SU-DHL-6 (cell line): ENCODE data around the gene SLC35F5.
"Not testable (repeated sequence)": the region's sequence is repeated elsewhere in the genome, so short reads cannot be mapped to it uniquely, and the experiment has no call there.

Experiments used
- H2AFZ ChIP-seq: fragments of 200-600 bp; sonication (generic); 2 replicates; pipeline ENCODE4 v1.6.1; 2014; ENCODE audit warnings: low read depth, mild to moderate bottlenecking, moderate library complexity, mixed read lengths, antibody characterized with exemption, low read length; ENCODE audit not compliant: severe bottlenecking
- H3F3A ChIP-seq: fragments of 200-600 bp; shearing (Covaris generic); 2 replicates; pipeline ENCODE4 v1.6.0; 2016; ENCODE audit warnings: antibody characterized with exemption, mild to moderate bottlenecking; ENCODE audit not compliant: insufficient read depth
- H3K27ac ChIP-seq: fragments of 200-600 bp; sonication (generic); 2 replicates; pipeline ENCODE4 v1.5.1; 2016; ENCODE audit warnings: low read depth, mild to moderate bottlenecking, low read length, moderate library complexity, mixed read lengths
- H3K27me3 ChIP-seq: fragments of 200-600 bp; sonication (generic), shearing (Covaris generic); 2 replicates; pipeline ENCODE4 v1.6.0; 2014; ENCODE audit warnings: mild to moderate bottlenecking, low read length
- H3K36me3 ChIP-seq: fragments of 200-600 bp; sonication (generic); 2 replicates; pipeline ENCODE4 v1.6.1; 2014; ENCODE audit warnings: mild to moderate bottlenecking, low read length, mixed read lengths
- H3K4me2 ChIP-seq: fragments of 300-600, 200-600 bp; shearing (Covaris generic), sonication (generic); 2 replicates; pipeline ENCODE4 v1.6.0; 2014; ENCODE audit warnings: low read length, low read depth, mild to moderate bottlenecking; ENCODE audit not compliant: poor library complexity, severe bottlenecking
- H3K4me3 ChIP-seq: fragments of 200-600 bp; sonication (generic); 2 replicates; pipeline ENCODE4 v1.5.1; 2014; ENCODE audit warnings: antibody characterized with exemption, low read length, mild to moderate bottlenecking, mixed read lengths; ENCODE audit not compliant: insufficient read depth, poor library complexity, severe bottlenecking
- H3K79me2 ChIP-seq: fragments of 200-600 bp; sonication (generic); 2 replicates; pipeline ENCODE4 v1.6.1; 2014; ENCODE audit warnings: mild to moderate bottlenecking, low read length, moderate library complexity; ENCODE audit not compliant: insufficient read depth
- H3K9ac ChIP-seq: fragments of 200-600 bp; sonication (generic); 2 replicates; pipeline ENCODE4 v1.7.0; 2014; ENCODE audit warnings: mild to moderate bottlenecking, low read length
- H3K9me2 ChIP-seq: fragments of 200-600 bp; sonication (generic); replicated peaks from 2 replicates; pipeline ENCODE4 v1.6.1; 2014; ENCODE audit warnings: low read length; ENCODE audit not compliant: insufficient read depth
- H3K9me3 ChIP-seq: fragments of 200-600 bp; sonication (generic); 2 replicates; pipeline ENCODE4 v1.6.1; 2014; ENCODE audit warnings: low read length, mixed read lengths; ENCODE audit not compliant: insufficient read depth
- H4K20me1 ChIP-seq: fragments of 200-600 bp; sonication (generic); 2 replicates; pipeline ENCODE4 v1.6.1; 2014; ENCODE audit warnings: low read depth, mild to moderate bottlenecking, antibody characterized with exemption, low read length, moderate library complexity, mixed read lengths
- EZH2phosphoT487 ChIP-seq: fragments of 200-600 bp; sonication (generic), shearing (Covaris generic); conservative IDR thresholded peaks from 2 replicates; pipeline ENCODE4 v1.6.1; 2018; ENCODE audit warnings: mild to moderate bottlenecking, antibody characterized with exemption, low read length, moderate library complexity, mixed read lengths
- TF ChIP-seq, protein P1 (sequence below): fragments of 200-600 bp; sonication (generic); IDR thresholded peaks from one replicate; pipeline ENCODE4 v1.5.1; 2017; ENCODE audit warnings: antibody characterized with exemption, mild to moderate bottlenecking, low read length, moderate library complexity; ENCODE audit not compliant: insufficient read depth, poor library complexity, severe bottlenecking

SLC35F5 gene

DNA sequence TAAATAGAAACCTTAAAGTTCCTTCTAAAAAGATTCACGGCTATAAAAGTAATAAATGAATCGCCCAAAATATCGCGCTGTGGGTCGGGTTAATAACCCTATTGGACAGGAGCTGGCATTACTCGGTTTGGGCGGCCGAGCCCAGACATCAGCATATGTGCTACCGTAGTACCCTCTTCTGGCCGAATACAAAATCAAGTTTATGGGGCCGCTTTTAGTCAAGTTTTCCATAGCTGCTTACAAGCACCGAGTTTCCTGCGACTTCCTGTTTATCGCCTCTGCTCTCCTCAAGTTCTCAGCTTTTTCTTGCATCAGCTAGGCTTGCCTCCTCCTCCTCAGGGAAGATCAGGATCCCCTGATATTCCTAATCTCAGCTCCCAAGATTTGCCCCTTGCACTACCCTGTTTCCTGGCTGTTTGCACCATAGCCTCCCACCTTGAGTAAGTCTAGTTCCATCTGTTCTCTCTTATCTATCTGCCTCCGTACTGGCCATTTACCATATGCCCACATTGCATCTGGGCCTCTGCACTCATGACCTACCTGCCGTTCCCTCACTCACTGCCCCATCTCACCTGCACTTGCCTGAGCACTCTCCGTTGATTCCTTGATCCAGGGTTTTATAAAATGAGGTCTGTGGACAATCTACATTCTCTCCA lies 56.1 kb downstream of the SLC35F5 start:
- Histone ChIP-seq H3F3A (peaks cover 57% of the 10 kb centered on the region), H3K27ac (peak overlapping the region; percentile 97), H3K9ac (peak overlapping the region; percentile 25; the same call in 1 of the 2 replicates), H3K79me2 (no peaks in the 10 kb centered on the region), H3K36me3 (no peaks in the 10 kb centered on the region), H3K27me3 (no peaks in the 10 kb centered on the region), H4K20me1 (no peaks in the 10 kb centered on the region), H3K4me3 (peak overlapping the region; percentile 25), H3K9me2 (no peaks in the 10 kb centered on the region), H3K9me3 (no peaks in the 10 kb centered on the region), H2AFZ (peak overlapping the region; percentile 54), H3K4me2 (peak overlapping the region; percentile 70)
- TF ChIP-seq, protein P1, sequence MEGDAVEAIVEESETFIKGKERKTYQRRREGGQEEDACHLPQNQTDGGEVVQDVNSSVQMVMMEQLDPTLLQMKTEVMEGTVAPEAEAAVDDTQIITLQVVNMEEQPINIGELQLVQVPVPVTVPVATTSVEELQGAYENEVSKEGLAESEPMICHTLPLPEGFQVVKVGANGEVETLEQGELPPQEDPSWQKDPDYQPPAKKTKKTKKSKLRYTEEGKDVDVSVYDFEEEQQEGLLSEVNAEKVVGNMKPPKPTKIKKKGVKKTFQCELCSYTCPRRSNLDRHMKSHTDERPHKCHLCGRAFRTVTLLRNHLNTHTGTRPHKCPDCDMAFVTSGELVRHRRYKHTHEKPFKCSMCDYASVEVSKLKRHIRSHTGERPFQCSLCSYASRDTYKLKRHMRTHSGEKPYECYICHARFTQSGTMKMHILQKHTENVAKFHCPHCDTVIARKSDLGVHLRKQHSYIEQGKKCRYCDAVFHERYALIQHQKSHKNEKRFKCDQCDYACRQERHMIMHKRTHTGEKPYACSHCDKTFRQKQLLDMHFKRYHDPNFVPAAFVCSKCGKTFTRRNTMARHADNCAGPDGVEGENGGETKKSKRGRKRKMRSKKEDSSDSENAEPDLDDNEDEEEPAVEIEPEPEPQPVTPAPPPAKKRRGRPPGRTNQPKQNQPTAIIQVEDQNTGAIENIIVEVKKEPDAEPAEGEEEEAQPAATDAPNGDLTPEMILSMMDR: peak; percentile 34
- TF ChIP-seq EZH2phosphoT487: no peak

DNA sequence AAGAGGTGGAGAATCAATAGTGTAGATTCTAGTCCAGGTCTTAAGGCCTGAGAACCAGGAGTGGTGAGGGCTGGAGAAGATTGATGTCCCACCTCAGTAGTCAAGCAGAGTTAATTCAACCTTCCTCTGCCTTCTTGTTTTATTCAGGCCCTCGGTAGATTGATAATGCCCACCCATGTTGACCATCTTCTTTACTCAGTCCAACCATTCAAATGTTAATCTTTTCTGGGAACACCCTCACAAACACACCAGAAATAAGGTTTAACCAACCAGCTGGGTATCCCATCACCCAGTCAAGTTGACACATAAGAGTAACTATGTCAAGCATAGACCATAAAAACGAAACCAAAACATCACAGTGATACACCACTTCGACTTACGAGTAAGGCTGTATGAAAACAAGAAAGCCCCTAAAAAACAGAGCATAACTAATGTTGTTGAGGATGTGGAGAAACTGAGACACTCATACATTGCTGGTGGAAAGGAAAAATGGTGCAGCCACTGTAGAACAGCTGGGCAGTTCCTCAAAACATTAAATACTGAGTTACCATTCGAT lies 57.5 kb downstream of the SLC35F5 start:
- Histone ChIP-seq H3K4me3 (peak overlapping the region; percentile 32), H3K9me3 (no peaks in the 10 kb centered on the region), H3K27me3 (no peaks in the 10 kb centered on the region), H3F3A (peaks cover 70% of the 10 kb centered on the region), H4K20me1 (no peaks in the 10 kb centered on the region), H3K27ac (peak overlapping the region; percentile 97), H3K36me3 (no peaks in the 10 kb centered on the region), H3K79me2 (no peaks in the 10 kb centered on the region), H3K9me2 (no peaks in the 10 kb centered on the region), H3K9ac (peak overlapping the region; percentile 32), H2AFZ (peak overlapping the region; percentile 67), H3K4me2 (peak overlapping the region; percentile 70)
- TF ChIP-seq EZH2phosphoT487: no peak
- TF ChIP-seq, protein P1: no peak

DNA sequence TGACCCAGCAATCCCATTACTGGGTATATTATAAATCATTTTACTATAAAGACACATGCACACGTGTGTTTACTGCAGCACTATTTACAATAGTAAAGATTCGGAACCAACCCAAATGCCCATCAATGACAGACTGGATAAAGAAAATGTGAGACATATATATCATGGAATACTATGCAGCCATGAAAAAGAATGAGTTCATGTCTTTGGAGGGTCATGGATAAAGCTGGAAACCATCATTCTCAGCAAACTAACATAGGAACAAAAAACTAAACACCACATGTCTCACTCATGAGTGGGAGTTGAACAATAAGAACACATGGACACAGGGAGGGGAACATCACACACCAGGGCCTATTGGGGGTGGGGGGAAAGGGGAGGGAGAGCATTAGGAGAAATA lies 58.2 kb downstream of the SLC35F5 start:
- H3K4me3 ChIP-seq, H3K27me3 ChIP-seq, H4K20me1 ChIP-seq, H2AFZ ChIP-seq, H3K36me3 ChIP-seq, H3K9me3 ChIP-seq, H3K9me2 ChIP-seq, H3K79me2 ChIP-seq: not testable (repeated sequence)
- Histone ChIP-seq H3K9ac (peak overlapping the region; percentile 17; the same call in 1 of the 2 replicates), H3K4me2 (peak overlapping the region; percentile 23), H3F3A (peaks cover 77% of the 10 kb centered on the region), H3K27ac (peak overlapping the region; percentile 97)

DNA sequence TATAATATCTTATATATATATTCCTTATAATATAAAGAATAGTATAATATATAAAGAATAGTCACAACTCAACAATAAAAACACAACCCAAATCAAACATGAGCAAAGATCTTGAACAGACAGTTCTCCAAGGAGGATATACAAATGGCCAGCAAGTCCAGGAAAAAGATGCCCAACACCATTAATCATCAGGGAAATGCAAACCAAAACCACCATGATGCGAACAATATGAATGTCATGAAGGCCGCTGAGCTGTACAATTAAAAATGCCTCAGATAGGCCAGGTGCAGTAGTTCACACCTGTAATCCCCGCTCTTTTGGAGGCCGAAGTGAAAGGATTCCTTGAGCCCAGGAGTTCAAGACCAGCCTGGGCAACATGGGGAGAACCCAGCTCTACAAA lies 58.9 kb downstream of the SLC35F5 start:
- H3K27ac ChIP-seq: peak overlapping the region; percentile 97
- H3K9me2 ChIP-seq: no peaks in the 10 kb centered on the region
- peak overlapping the region; percentile 23 for H3K4me2 ChIP-seq
- H3K9me3 ChIP-seq: no peaks in the 10 kb centered on the region
- H3K4me3 ChIP-seq: no peak overlapping the region
- no peak overlapping the region for H2AFZ ChIP-seq
- no peak for TF ChIP-seq EZH2phosphoT487
- TF ChIP-seq, protein P1: no peak
- H4K20me1 ChIP-seq: no peaks in the 10 kb centered on the region
- H3K79me2 ChIP-seq: no peaks in the 10 kb centered on the region
- H3F3A ChIP-seq: peaks cover 82% of the 10 kb centered on the region
- peak overlapping the region; percentile 17; the same call in 1 of the 2 replicates for H3K9ac ChIP-seq
- H3K36me3 ChIP-seq: no peaks in the 10 kb centered on the region
- no peaks in the 10 kb centered on the region for H3K27me3 ChIP-seq
